ENCODE measurements around the gene GARIN5A. TPM values are rescaled to one million over a fixed set of nuclear protein-coding genes. Genes with fewer than 3 reads are reported as not detected.

Gene GARIN5A
- total RNA-seq, 4 donors from 2014 or later: 0.55 to 4.2 (median 0.79) TPM; not detected in 1

DNA sequence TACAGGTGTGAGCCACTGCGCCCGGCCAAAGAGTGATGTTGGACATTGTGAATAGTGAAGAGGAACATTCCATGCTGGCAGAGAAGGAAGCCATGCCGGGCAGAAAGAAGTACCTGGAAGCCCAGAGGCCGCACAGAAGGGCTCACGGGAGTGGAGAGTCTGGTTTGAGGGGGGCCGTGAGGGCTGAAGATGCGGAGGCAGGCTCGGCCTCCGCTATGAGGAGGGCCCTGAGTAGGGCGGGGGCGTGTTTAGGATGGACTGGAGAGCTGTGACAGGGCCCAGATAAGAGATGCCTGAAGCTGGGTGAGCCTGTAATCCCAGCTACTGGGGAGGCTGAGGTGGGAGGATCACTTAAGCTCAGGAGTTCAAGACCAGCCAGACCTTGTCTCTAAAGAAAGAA lies 32.7 kb upstream of the GARIN5A start:
- DNase-seq: no peak
- WGBS, 2 donors (ENCODE audit: low coverage in 1 of 2): 90% methylated on average over 11 of the region's 11 CpGs; no CpG with 5 or more reads in 1 of the 2 donors

DNA sequence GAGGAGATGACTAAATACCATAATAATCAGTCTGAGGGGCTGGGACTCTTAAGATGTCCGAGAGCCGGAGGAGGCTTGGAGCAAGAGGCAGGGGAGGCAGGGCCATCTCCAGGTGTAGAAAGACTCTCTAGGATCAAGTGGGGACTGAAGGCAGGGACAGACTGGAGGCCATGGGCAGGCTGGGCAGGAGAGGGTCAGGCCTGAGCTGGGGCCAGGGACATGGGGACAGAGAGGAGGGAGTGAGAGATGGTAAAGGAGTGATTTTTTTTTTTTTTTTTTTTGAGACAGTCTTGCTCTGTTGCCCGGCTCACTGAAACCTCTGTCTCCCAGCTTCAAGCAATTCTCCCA lies 32.2 kb upstream of the GARIN5A start:
- intact Hi-C loops (cut with DNase I; ENCODE audit: low total_unique reads) (no loop called here), in situ Hi-C loops (cut with MboI; ENCODE audit: low pct_ligation_motif_present in 1 of 4, low pct_unique_long_range_greater_than_20kb in 1 of 4, low sequenced_read_pairs in 3 of 4) (no loop called here)
- H3K4me1 ChIP-seq: peaks cover 7 to 14% (median 9%) of the 10 kb centered on the region in 4 donors
- no peaks in the 10 kb centered on the region for H3K27me3 ChIP-seq
- H3K4me3 ChIP-seq: no peak overlapping the region
- H3K36me3 ChIP-seq: no peaks in the 10 kb centered on the region
- WGBS, 2 donors (ENCODE audit: low coverage in 1 of 2): 96 to 100% methylated on average over 1 to 3 of the region's 3 CpGs
- no peak for DNase-seq
- H3K9me3 ChIP-seq: no peaks in the 10 kb centered on the region
- no peak overlapping the region for H3K27ac ChIP-seq
- TF ChIP-seq, protein P1, sequence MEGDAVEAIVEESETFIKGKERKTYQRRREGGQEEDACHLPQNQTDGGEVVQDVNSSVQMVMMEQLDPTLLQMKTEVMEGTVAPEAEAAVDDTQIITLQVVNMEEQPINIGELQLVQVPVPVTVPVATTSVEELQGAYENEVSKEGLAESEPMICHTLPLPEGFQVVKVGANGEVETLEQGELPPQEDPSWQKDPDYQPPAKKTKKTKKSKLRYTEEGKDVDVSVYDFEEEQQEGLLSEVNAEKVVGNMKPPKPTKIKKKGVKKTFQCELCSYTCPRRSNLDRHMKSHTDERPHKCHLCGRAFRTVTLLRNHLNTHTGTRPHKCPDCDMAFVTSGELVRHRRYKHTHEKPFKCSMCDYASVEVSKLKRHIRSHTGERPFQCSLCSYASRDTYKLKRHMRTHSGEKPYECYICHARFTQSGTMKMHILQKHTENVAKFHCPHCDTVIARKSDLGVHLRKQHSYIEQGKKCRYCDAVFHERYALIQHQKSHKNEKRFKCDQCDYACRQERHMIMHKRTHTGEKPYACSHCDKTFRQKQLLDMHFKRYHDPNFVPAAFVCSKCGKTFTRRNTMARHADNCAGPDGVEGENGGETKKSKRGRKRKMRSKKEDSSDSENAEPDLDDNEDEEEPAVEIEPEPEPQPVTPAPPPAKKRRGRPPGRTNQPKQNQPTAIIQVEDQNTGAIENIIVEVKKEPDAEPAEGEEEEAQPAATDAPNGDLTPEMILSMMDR (IDR thresholded peaks at IDR 0.05): no peak
- TF ChIP-seq POLR2AphosphoS5 (IDR thresholded peaks at IDR 0.05) (no peak), POLR2A (IDR thresholded peaks at IDR 0.05) (no peak), EP300 (IDR thresholded peaks at IDR 0.05; ENCODE audit: low read depth) (no peak)

More for the DNA sequence above, 32.7 kb upstream of the GARIN5A start:
- TF ChIP-seq POLR2A (IDR thresholded peaks at IDR 0.05) (no peak), EP300 (IDR thresholded peaks at IDR 0.05; ENCODE audit: low read depth) (no peak), POLR2AphosphoS5 (IDR thresholded peaks at IDR 0.05) (no peak)
- TF ChIP-seq, protein P1 (IDR thresholded peaks at IDR 0.05): no peak
- Histone ChIP-seq H3K4me3 (no peak overlapping the region), H3K27ac (no peak overlapping the region), H3K9me3 (no peaks in the 10 kb centered on the region), H3K4me1 (peaks cover 7 to 14% (median 9%) of the 10 kb centered on the region in 4 donors), H3K27me3 (peaks cover 4% of the 10 kb centered on the region), H3K36me3 (no peaks in the 10 kb centered on the region)
- in situ Hi-C loops (cut with MboI; ENCODE audit: low pct_ligation_motif_present in 1 of 4, low pct_unique_long_range_greater_than_20kb in 1 of 4, low sequenced_read_pairs in 3 of 4) (no loop called here), intact Hi-C loops (cut with DNase I; ENCODE audit: low total_unique reads) (no loop called here)

DNA sequence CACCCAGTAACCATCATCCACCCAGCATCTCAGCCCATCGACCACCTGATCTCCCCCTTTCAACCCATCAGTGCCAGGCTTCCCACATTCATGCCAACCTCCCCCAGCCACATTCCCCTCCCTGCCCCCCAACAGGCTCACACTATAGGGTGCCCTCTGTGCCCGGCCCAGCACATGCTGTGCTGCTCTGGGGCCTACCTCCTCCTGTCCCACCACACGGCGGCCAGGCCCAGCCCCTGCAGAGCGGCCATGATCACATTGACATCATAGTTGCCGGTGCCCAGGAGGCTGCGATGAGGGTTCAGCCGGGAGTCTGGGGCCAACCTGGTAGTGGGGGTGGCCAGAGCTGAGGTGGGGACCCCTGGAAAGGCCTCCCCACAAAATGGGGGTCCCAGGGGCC lies 30.7 kb upstream of the GARIN5A start:
- in situ Hi-C loops (cut with MboI; ENCODE audit: low pct_ligation_motif_present in 1 of 4, low pct_unique_long_range_greater_than_20kb in 1 of 4, low sequenced_read_pairs in 3 of 4) (no loop called here), intact Hi-C loops (cut with DNase I; ENCODE audit: low total_unique reads) (no loop called here)
- TF ChIP-seq POLR2A (IDR thresholded peaks at IDR 0.05): no peak
- TF ChIP-seq, protein P1 (IDR thresholded peaks at IDR 0.05): no peak
- TF ChIP-seq EP300 (IDR thresholded peaks at IDR 0.05; ENCODE audit: low read depth): no peak
- no peak for TF ChIP-seq POLR2AphosphoS5 (IDR thresholded peaks at IDR 0.05)
- Histone ChIP-seq H3K36me3 (no peaks in the 10 kb centered on the region), H3K27me3 (no peaks in the 10 kb centered on the region), H3K9me3 (no peaks in the 10 kb centered on the region), H3K4me3 (no peak overlapping the region), H3K27ac (no peak overlapping the region), H3K4me1 (peaks cover 7 to 14% (median 9%) of the 10 kb centered on the region in 4 donors)
- no peak for DNase-seq
- WGBS, 2 donors (ENCODE audit: low coverage in 1 of 2): 86 to 94% methylated on average over 2 to 8 of the region's 8 CpGs

DNA sequence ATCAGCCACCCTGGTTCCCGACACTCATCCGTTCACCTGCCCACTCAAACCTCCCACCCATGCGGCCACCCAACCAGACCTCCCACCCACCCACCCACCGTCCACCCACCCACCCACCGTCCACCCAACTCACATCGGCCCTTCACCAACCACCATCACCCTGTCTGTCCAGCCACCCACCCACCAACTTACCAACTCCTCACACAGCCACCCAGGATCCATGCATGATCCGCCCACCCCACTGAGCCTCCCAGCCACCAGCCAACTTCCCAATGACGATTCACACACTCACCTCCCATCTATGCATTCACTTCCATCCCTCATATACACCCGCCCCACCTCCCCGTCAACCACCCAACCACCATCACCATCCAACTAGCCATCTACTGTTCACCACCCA lies 30.1 kb upstream of the GARIN5A start:
- Histone ChIP-seq H3K27me3 (no peaks in the 10 kb centered on the region), H3K36me3 (no peaks in the 10 kb centered on the region), H3K27ac (no peak overlapping the region), H3K4me1 (peaks cover 7 to 11% (median 9%) of the 10 kb centered on the region in 4 donors), H3K4me3 (no peak overlapping the region), H3K9me3 (no peaks in the 10 kb centered on the region)
- intact Hi-C loops (cut with DNase I; ENCODE audit: low total_unique reads): no loop called here
- TF ChIP-seq POLR2AphosphoS5 (IDR thresholded peaks at IDR 0.05) (no peak), EP300 (IDR thresholded peaks at IDR 0.05; ENCODE audit: low read depth) (no peak), POLR2A (IDR thresholded peaks at IDR 0.05) (no peak)
- TF ChIP-seq, protein P1 (IDR thresholded peaks at IDR 0.05): no peak
- no peak for DNase-seq
- WGBS, 2 donors (ENCODE audit: low coverage in 1 of 2): 96% methylated on average over 10 of the region's 10 CpGs; no CpG with 5 or more reads in 1 of the 2 donors
- in situ Hi-C loops (cut with MboI; ENCODE audit: low pct_ligation_motif_present in 1 of 4, low pct_unique_long_range_greater_than_20kb in 1 of 4, low sequenced_read_pairs in 3 of 4): no loop called here
